SKM-1 treated with dmso at 0.1 percent for 144 hours (cell line): Measurements from ENCODE around the gene ARHGAP24.
"Not testable (repeated sequence)": the region's sequence is repeated elsewhere in the genome, so short reads cannot be mapped to it uniquely, and the experiment has no call there.

Source experiments
- DNase-seq: peaks from one replicate; lab custom pipeline; 2025; ENCODE audit not compliant: unreplicated experiment; lab: John Stamatoyannopoulos, UW

The ARHGAP24 gene

GRCh38 chr4:85515701-85516100 lies 40.8 kb downstream of the ARHGAP24 start:
- DNase-seq, result no peak

- DNase-seq, result not testable (repeated sequence)
These were observed 43.6 kb downstream of the ARHGAP24 start for GRCh38 chr4:85518526-85518925.

GRCh38 chr4:85520765-85521749 lies 46.1 kb downstream of the ARHGAP24 start:
- no peak for DNase-seq

GRCh38 chr4:85522277-85522676 lies 47.3 kb downstream of the ARHGAP24 start:
- DNase-seq, result no peak

- no peak for DNase-seq
These were observed 47.9 kb downstream of the ARHGAP24 start for GRCh38 chr4:85522836-85523235.

- DNase-seq, result no peak
These were observed 52.9 kb downstream of the ARHGAP24 start for GRCh38 chr4:85527815-85528214.

GRCh38 chr4:85531560-85532341 lies 56.8 kb downstream of the ARHGAP24 start:
- no peak for DNase-seq

GRCh38 chr4:85534120-85534519 lies 59.2 kb downstream of the ARHGAP24 start:
- no peak for DNase-seq

GRCh38 chr4:85543832-85544231 lies 68.9 kb downstream of the ARHGAP24 start:
- DNase-seq, result no peak

GRCh38 chr4:85544751-85545150 lies 69.8 kb downstream of the ARHGAP24 start:
- DNase-seq, result no peak

GRCh38 chr4:85548116-85548515 lies 73.2 kb downstream of the ARHGAP24 start:
- DNase-seq, result no peak

GRCh38 chr4:85548841-85549240 lies 73.9 kb downstream of the ARHGAP24 start:
- DNase-seq, result no peak

GRCh38 chr4:85555206-85555605 lies 80.3 kb downstream of the ARHGAP24 start:
- no peak for DNase-seq

- DNase-seq, result no peak
These were observed 81.3 kb downstream of the ARHGAP24 start for GRCh38 chr4:85556283-85556682.

GRCh38 chr4:85557016-85557901 lies 82.3 kb downstream of the ARHGAP24 start:
- no peak for DNase-seq

- no peak for DNase-seq
These were observed 91.0 kb downstream of the ARHGAP24 start for GRCh38 chr4:85565761-85566480.

- no peak for DNase-seq
These were observed 94.9 kb downstream of the ARHGAP24 start for GRCh38 chr4:85569730-85570299.

- no peak for DNase-seq
These were observed 95.4 kb downstream of the ARHGAP24 start for GRCh38 chr4:85570388-85570787.

GRCh38 chr4:85571008-85571407 lies 96.1 kb downstream of the ARHGAP24 start:
- no peak for DNase-seq

- no peak for DNase-seq
These were observed 98.3 kb downstream of the ARHGAP24 start for GRCh38 chr4:85573270-85573669.
